PFSK-1 (cell line): ENCODE data around the gene MGMT.

Experiments
- REST ChIP-seq, 2 experiments: IDR thresholded peaks; 2 replicates each; pipeline versions ENCODE4 v1.6.1 to v1.8.0; 2011 to 2012; ENCODE audit warnings: low read depth in 2 of 2, low read length in 2 of 2, control low read depth in 1 of 2, inconsistent platforms in 1 of 2, mild to moderate bottlenecking in 1 of 2, moderate library complexity in 1 of 2; ENCODE audit not compliant: insufficient read depth in 1 of 2
- TAF1 ChIP-seq: IDR thresholded peaks from 2 replicates; pipeline ENCODE4 v1.6.1; 2012; ENCODE audit warnings: low read length, control low read depth, borderline replicate concordance; ENCODE audit not compliant: insufficient read depth

GRCh38 chr10:129613377-129613980 is 146.4 kb downstream of the MGMT start:
- TF ChIP-seq REST (IDR thresholded peaks at IDR 0.05; ENCODE audit: insufficient read depth in 1 of 2, low read depth in 2 of 2, low read length in 2 of 2) (no peak), TAF1 (no peak)
